K562 (cell line): ENCODE measurements around the gene KBTBD4. TPM values are rescaled to one million over a fixed set of nuclear protein-coding genes. Genes with fewer than 3 reads are reported as not detected.
A peak's percentile ranks its signal among the peaks of the same experiment; 100 is the strongest.
"Not testable (repeated sequence)": the region's sequence is repeated elsewhere in the genome, so short reads cannot be mapped to it uniquely, and the experiment has no call there.

ENCODE experiments used
- ATAC-seq: fragments of 200-7000 bp; cut with Tn5 transposase; 3 replicates; pipeline ENCODE4 v1.9.1; 2020; ENCODE audit warnings: moderate library complexity
- BruUV-seq: library from RNA; stranded (reverse); fragments of 400-500 nt; replicated peaks from 2 replicates; lab custom pipeline; 2021; lab: Mats Ljungman, UMichigan
- CTCF ChIA-PET: fragments of 300-600 bp; formaldehyde crosslinking; extraction: SDS; loops from one replicate; lab custom pipeline; 2021; ENCODE audit warnings: low intra/inter-chr PET ratio; lab: Yijun Ruan, JAX
- POLR2A ChIA-PET: fragments of 300-600, 350-650 bp; sonication (Branson Sonifier 250); formaldehyde crosslinking; extraction: SDS; loops from one replicate; lab custom pipeline; 2021; ENCODE audit warnings: antibody characterized with exemption, inconsistent platforms; lab: Yijun Ruan, JAX
- DNase-seq, 4 experiments: peaks; one replicate each; pipeline versions ENCODE4 v3.0.0 to v3.0.0-alpha.2; 2011 to 2018; ENCODE audit warnings: low spot score in 3 of 4, mixed read lengths in 3 of 4; ENCODE audit errors: extremely low read depth in 1 of 4
- FAIRE-seq: peaks from 2 replicates; lab custom pipeline; 2011; peaks lifted over from hg19 to GRCh38; lab: Jason Lieb, UNC
- H2AFZ ChIP-seq: 2 replicates; pipeline ENCODE4 v1.6.0; 2011; ENCODE audit warnings: low read depth, low read length, control low read depth, inconsistent platforms
- H3K27ac ChIP-seq: fragments of 200-600 bp; 3 replicates; pipeline ENCODE4 v1.8.0; 2011; ENCODE audit warnings: low read depth, mild to moderate bottlenecking, control low read depth, inconsistent platforms, low read length, moderate library complexity, mixed read lengths; ENCODE audit errors: extremely low read depth
- H3K27me3 ChIP-seq, 2 experiments: fragments of 300-600 bp in 1 of 2; 2 replicates in 1 of 2; 3 replicates in 1 of 2; pipeline versions ENCODE4 v1.6.0 to v1.8.0; 2011; ENCODE audit warnings: inconsistent platforms in 2 of 2, low read length in 2 of 2, mild to moderate bottlenecking in 1 of 2, mixed read lengths in 1 of 2, moderate library complexity in 1 of 2; ENCODE audit not compliant: control insufficient read depth in 2 of 2, insufficient read depth in 2 of 2
- H3K36me3 ChIP-seq: fragments of 300-600 bp; 3 replicates; pipeline ENCODE4 v1.8.0; 2011; ENCODE audit warnings: mild to moderate bottlenecking, low read length, inconsistent platforms; ENCODE audit not compliant: control insufficient read depth, insufficient read depth
- H3K4me1 ChIP-seq, 2 experiments: fragments of 200-600 bp in 1 of 2; replicated peaks in 1 of 2; 2 replicates in 1 of 2; 3 replicates in 1 of 2; pipeline versions ENCODE4 v1.5.1 to v1.8.0; 2011; ENCODE audit warnings: inconsistent platforms in 2 of 2, low read length in 2 of 2, mild to moderate bottlenecking in 1 of 2, mixed read lengths in 1 of 2, moderate library complexity in 1 of 2; ENCODE audit not compliant: control insufficient read depth in 2 of 2, insufficient read depth in 2 of 2
- H3K4me2 ChIP-seq: 2 replicates; pipeline ENCODE4 v1.6.1; 2011; ENCODE audit warnings: low read length, control low read depth, inconsistent platforms, mixed read lengths; ENCODE audit not compliant: insufficient read depth
- H3K4me3 ChIP-seq: fragments of 200-600 bp; sonication (generic), shearing (Covaris generic); 2 replicates; pipeline ENCODE4 v1.5.1; 2016; ENCODE audit warnings: control low read depth, inconsistent platforms
- H3K79me2 ChIP-seq: fragments of 200-600 bp; 3 replicates; pipeline ENCODE4 v1.8.0; 2011; ENCODE audit warnings: low read length, inconsistent platforms; ENCODE audit not compliant: control insufficient read depth, insufficient read depth
- H3K9ac ChIP-seq, 2 experiments: 2 replicates each; pipeline versions ENCODE4 v1.6.0 to v1.6.1; 2011; ENCODE audit warnings: low read depth in 2 of 2, low read length in 2 of 2, control low read depth in 1 of 2, inconsistent platforms in 1 of 2, mild to moderate bottlenecking in 1 of 2, mixed read lengths in 1 of 2; ENCODE audit not compliant: insufficient read depth in 1 of 2
- H3K9me1 ChIP-seq: one replicate; pipeline ENCODE4 v1.6.0; 2011; ENCODE audit warnings: inconsistent platforms, mild to moderate bottlenecking, low read length, moderate library complexity; ENCODE audit not compliant: control insufficient read depth, insufficient read depth
- H3K9me3 ChIP-seq: replicated peaks from 2 replicates; pipeline ENCODE4 v1.5.1; 2011; ENCODE audit warnings: low read depth, low read length, inconsistent platforms; ENCODE audit not compliant: control insufficient read depth, insufficient read depth
- H4K20me1 ChIP-seq: replicated peaks from 2 replicates; pipeline ENCODE4 v1.6.1; 2011; ENCODE audit warnings: low read length, inconsistent platforms, mixed read lengths; ENCODE audit not compliant: control insufficient read depth, insufficient read depth
- BCOR ChIP-seq: fragments of 450-650 bp; IDR thresholded peaks from 2 replicates; pipeline ENCODE4 v1.6.1; 2016
- HDAC1 ChIP-seq, 2 experiments: fragments of 450-650 bp; IDR thresholded peaks; 2 replicates each; pipeline ENCODE4 v1.6.1; 2016 to 2017; ENCODE audit warnings: inconsistent platforms in 1 of 2, mild to moderate bottlenecking in 1 of 2, moderate library complexity in 1 of 2
- PRDM10 ChIP-seq: fragments of 450-650 bp; IDR thresholded peaks from 2 replicates; pipeline ENCODE4 v1.6.1; 2018; ENCODE audit not compliant: partially characterized antibody
- SMARCA5 ChIP-seq: fragments of 450-650 bp; IDR thresholded peaks from 2 replicates; pipeline ENCODE4 v1.6.1; 2016
- WGBS: fragments of 100-300 bp; shearing (Covaris generic); methylation state at CpG from one replicate; pipeline ENCODE4 v1.1.6; 2016; ENCODE audit warnings: low coverage, mixed read lengths; ENCODE audit not compliant: insufficient coverage; ENCODE audit errors: missing lambda C conversion rate; 5-methylcytosine and 5-hydroxymethylcytosine counted together
- in situ Hi-C: fragments of 300-500 bp; cut with MboI; formaldehyde crosslinking; loops from 4 replicates; pipeline ENCODE4 v1.15.0; 2018; ENCODE audit warnings: inconsistent platforms, mixed read lengths
- intact Hi-C: fragments of 100-400 bp; cut with micrococcal nuclease; formaldehyde crosslinking; loops from 2 replicates; pipeline ENCODE4 v1.14.2; 2022
- polyA plus RNA-seq, 8 experiments: library from polyadenylated mRNA; depleted of rRNA in 4 of 8; stranded (reverse) in 5 of 8; unstranded in 3 of 8; fragments of >200 nt; fragmentation: Nextera tagmentation in 2 of 8; fragmentation: Illumina TruSeq in 1 of 8; extraction: Ambion mirVana in 2 of 8; extraction: Trizol in 1 of 8; gene quantifications; 2 replicates each; pipeline versions ENCODE4 v1.2.1 to v1.2.3, GENCODE V29; 2011 to 2014; ENCODE audit warnings: inconsistent platforms in 1 of 8, missing spikeins in 1 of 8
- total RNA-seq, 7 experiments: library from RNA; depleted of rRNA in 6 of 7; stranded (reverse); fragments of >200 nt in 6 of 7; fragmentation: Illumina TruSeq in 2 of 7; extraction: Trizol in 2 of 7; gene quantifications; 2 replicates each; pipeline versions ENCODE4 v1.2.1 to v1.2.3, GENCODE V29; 2011 to 2021; ENCODE audit warnings: low replicate concordance in 1 of 7

The KBTBD4 gene
- total and polyA plus RNA-seq, 9 of the 15 experiments (the other 6 are each of a cell fraction or from before 2014, with no cell fraction given) = 7.0 to 33.9 (median 13.3) TPM

- H3K9me3 ChIP-seq, ATAC-seq, H3K4me3 ChIP-seq, CTCF ChIA-PET, BruUV-seq, H3K27me3 ChIP-seq, DNase-seq, FAIRE-seq, H4K20me1 ChIP-seq, H3K9me1 ChIP-seq, H3K27ac ChIP-seq, intact Hi-C loops, in situ Hi-C loops, H2AFZ ChIP-seq: not testable (repeated sequence)
- peaks cover 10 to 40% of the 10 kb centered on the region in 2 experiments; a peak in 4 of 5 replicates for H3K4me1 ChIP-seq
- H3K36me3 ChIP-seq = peaks cover 11% of the 10 kb centered on the region; the same call in 1 of the 3 replicates
- WGBS = 91% methylated on average over 10 of the region's 10 CpGs
- H3K4me2 ChIP-seq = 0 out of 2 replicates have a peak overlapping the region, but pooled peaks have one; percentile 92
- TF ChIP-seq BCOR = 0 out of 2 replicates have a peak, but pooled peaks have one; percentile 22
- TF ChIP-seq SMARCA5 = 0 out of 2 replicates have a peak, but pooled peaks have one; percentile 13
- TF ChIP-seq HDAC1 (IDR thresholded peaks at IDR 0.05) = 0 out of 4 replicates have a peak, but pooled peaks of 1 of the 2 experiments have one; percentile 7
- POLR2A ChIA-PET = interaction anchor here (0.6 to 3.2 kb wide), 9 partner anchors 8 to 219 kb away, joined by 3 to 23 read pairs (median 4); partner anchors contain the start of genes CELF1 and FAM180B
- H3K9ac ChIP-seq = peak overlapping the region; percentile 58 to 99
- peaks cover 39% of the 10 kb centered on the region for H3K79me2 ChIP-seq
These were observed 14.4 kb downstream of the KBTBD4 start for GRCh38 chr11:47564366-47564765.

- H3K4me3 ChIP-seq, H3K9ac ChIP-seq, H3K27me3 ChIP-seq, H4K20me1 ChIP-seq, in situ Hi-C loops, H3K9me1 ChIP-seq, ATAC-seq, H2AFZ ChIP-seq: not testable (repeated sequence)
- peaks cover 10 to 40% of the 10 kb centered on the region in 2 experiments; a peak in 4 of 5 replicates for H3K4me1 ChIP-seq
- 49% methylated on average over 4 of the region's 4 CpGs for WGBS
- peak; percentile 53 for TF ChIP-seq PRDM10
- TF ChIP-seq, all 486 proteins: peak for 1; not testable (repeated sequence) for 485
- H3K79me2 ChIP-seq = peaks cover 28% of the 10 kb centered on the region
- H3K27ac ChIP-seq, intact Hi-C loops, BruUV-seq, H3K36me3 ChIP-seq, H3K9me3 ChIP-seq, H3K4me2 ChIP-seq, FAIRE-seq, CTCF ChIA-PET: not testable (repeated sequence)
- DNase-seq = peak in 1 of 4 experiments; percentile 15
- POLR2A ChIA-PET = interaction anchor here (0.6 to 1.1 kb wide), 2 partner anchors 11 to 290 kb away, joined by 3 to 4 read pairs; no protein-coding TSS in a partner anchor
These were observed 16.4 kb downstream of the KBTBD4 start for GRCh38 chr11:47562393-47562792.
